ENCODE data around the gene PIK3R6.

The PIK3R6 gene

GRCh38 chr17:8855477-8856204 is 11.8 kb downstream of the PIK3R6 start:
- no peak for DNase-seq (ENCODE audit: low spot score)

- no peak for DNase-seq (ENCODE audit: low spot score)
Measured at GRCh38 chr17:8851600-8851999, 15.9 kb downstream of the PIK3R6 start.

- DNase-seq (ENCODE audit: low spot score): no peak
Measured at GRCh38 chr17:8849311-8850041, 18.0 kb downstream of the PIK3R6 start.

- no peak for DNase-seq (ENCODE audit: low spot score)
Measured at GRCh38 chr17:8847891-8848290, 19.6 kb downstream of the PIK3R6 start.

GRCh38 chr17:8846768-8847211 is 20.7 kb downstream of the PIK3R6 start:
- DNase-seq (ENCODE audit: low spot score): no peak

GRCh38 chr17:8844229-8845218 is 22.9 kb downstream of the PIK3R6 start:
- no peak for DNase-seq (ENCODE audit: low spot score)

GRCh38 chr17:8843344-8843743 is 24.1 kb downstream of the PIK3R6 start:
- no peak for DNase-seq (ENCODE audit: low spot score)

GRCh38 chr17:8841844-8842243 is 25.6 kb downstream of the PIK3R6 start:
- no peak for DNase-seq (ENCODE audit: low spot score)

- no peak for DNase-seq (ENCODE audit: low spot score)
Measured at GRCh38 chr17:8839410-8839935, 28.0 kb downstream of the PIK3R6 start.

- DNase-seq (ENCODE audit: low spot score): no peak
Measured at GRCh38 chr17:8838551-8839095, 28.9 kb downstream of the PIK3R6 start.

GRCh38 chr17:8837563-8838075 is 29.9 kb downstream of the PIK3R6 start:
- no peak for DNase-seq (ENCODE audit: low spot score)

GRCh38 chr17:8836821-8837562 is 30.5 kb downstream of the PIK3R6 start:
- no peak for DNase-seq (ENCODE audit: low spot score)

GRCh38 chr17:8835631-8836364 is 31.7 kb downstream of the PIK3R6 start:
- no peak for DNase-seq (ENCODE audit: low spot score)

- no peak for DNase-seq (ENCODE audit: low spot score)
Measured at GRCh38 chr17:8835106-8835505, 32.4 kb downstream of the PIK3R6 start.

- no peak for DNase-seq (ENCODE audit: low spot score)
Measured at GRCh38 chr17:8832711-8833352, 34.6 kb downstream of the PIK3R6 start.

GRCh38 chr17:8831234-8831849 is 36.1 kb downstream of the PIK3R6 start:
- DNase-seq (ENCODE audit: low spot score): no peak

- no peak for DNase-seq (ENCODE audit: low spot score)
Measured at GRCh38 chr17:8830141-8830540, 37.3 kb downstream of the PIK3R6 start.

- no peak for DNase-seq (ENCODE audit: low spot score)
Measured at GRCh38 chr17:8829036-8829941, 38.2 kb downstream of the PIK3R6 start.
